ENCODE results near the gene UCN2.

Gene UCN2

DNA sequence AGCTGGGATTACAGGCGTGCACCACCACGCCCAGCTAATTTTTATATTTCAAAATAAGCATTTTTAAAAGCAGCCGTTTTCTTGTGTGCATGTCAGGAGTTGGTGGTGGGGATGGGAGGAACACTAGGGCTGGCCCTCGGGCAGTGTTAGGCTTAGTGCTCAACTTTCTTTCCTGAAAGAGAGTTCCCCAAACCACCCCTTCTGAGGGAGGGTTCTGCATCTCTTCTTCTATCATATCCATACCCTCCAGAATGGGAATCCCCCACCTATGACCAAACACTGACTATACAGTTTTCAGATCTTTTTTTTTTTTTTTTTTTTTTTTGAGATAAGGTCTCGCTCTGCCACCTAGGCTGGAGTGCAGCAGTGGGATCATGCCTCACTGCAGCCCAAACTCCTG lies 19.4 kb downstream of the UCN2 start:
- TF ChIP-seq, protein P1, sequence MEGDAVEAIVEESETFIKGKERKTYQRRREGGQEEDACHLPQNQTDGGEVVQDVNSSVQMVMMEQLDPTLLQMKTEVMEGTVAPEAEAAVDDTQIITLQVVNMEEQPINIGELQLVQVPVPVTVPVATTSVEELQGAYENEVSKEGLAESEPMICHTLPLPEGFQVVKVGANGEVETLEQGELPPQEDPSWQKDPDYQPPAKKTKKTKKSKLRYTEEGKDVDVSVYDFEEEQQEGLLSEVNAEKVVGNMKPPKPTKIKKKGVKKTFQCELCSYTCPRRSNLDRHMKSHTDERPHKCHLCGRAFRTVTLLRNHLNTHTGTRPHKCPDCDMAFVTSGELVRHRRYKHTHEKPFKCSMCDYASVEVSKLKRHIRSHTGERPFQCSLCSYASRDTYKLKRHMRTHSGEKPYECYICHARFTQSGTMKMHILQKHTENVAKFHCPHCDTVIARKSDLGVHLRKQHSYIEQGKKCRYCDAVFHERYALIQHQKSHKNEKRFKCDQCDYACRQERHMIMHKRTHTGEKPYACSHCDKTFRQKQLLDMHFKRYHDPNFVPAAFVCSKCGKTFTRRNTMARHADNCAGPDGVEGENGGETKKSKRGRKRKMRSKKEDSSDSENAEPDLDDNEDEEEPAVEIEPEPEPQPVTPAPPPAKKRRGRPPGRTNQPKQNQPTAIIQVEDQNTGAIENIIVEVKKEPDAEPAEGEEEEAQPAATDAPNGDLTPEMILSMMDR (conservative IDR thresholded peaks at IDR 0.05; ENCODE audit: control insufficient read depth, insufficient read depth, low read depth, low read length), result no peak
- no peak for DNase-seq (ENCODE audit: low read depth)
- H3K4me3 ChIP-seq (ENCODE audit: control insufficient read depth, low read depth, low read length), result no peak overlapping the region

DNA sequence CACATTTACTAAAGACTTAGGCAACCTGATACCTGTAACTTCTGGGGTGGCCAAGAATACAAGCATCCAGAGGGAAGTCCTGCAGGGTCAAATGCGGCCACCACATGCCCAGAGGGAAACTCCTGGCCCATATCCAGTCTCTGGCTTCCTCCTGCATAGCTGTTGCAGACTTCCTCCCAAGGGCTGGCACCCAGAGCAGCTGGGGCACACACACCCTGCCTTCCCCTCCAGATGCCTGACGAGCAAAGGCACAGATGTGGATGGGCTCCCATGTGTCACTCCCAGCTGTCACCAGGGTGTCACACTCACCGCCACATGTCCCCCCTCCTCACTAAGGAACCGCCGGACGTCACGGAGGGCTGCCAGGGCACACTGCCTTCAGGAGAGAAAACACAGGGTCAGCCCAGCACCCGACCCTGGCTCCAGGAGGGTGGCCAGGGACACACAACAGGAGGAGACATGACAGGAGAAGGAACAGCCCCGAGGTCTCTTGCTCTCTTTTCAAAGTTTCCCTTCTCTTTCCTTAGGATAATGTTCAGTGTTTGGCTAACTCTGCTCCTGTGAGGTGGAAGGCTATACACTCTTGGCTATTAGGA lies 20.2 kb downstream of the UCN2 start:
- TF ChIP-seq, protein P1 (conservative IDR thresholded peaks at IDR 0.05; ENCODE audit: control insufficient read depth, insufficient read depth, low read depth, low read length), result no peak
- no peak overlapping the region for H3K4me3 ChIP-seq (ENCODE audit: control insufficient read depth, low read depth, low read length)
- no peak for DNase-seq (ENCODE audit: low read depth)

DNA sequence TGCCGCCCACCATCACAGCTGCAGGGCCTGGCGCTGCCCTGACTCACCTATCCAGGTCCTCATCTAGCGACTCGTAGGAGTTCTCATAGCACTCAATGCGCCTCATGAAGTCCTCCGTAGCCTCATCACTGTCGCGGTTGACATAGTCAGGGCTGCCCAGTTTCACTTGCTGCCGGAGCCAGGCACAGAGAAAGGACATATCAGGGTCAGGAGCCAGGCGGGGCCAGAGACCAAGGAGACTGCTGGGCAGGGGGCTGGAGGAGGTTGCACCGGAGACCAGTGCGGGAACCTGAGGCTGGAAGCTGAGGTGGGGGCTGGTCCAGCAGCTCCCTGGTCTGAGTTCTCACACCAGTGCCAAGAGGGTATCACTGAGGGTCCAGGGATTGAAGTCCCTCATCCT lies 25.1 kb downstream of the UCN2 start:
- H3K4me3 ChIP-seq (ENCODE audit: control insufficient read depth, low read depth, low read length), result no peak overlapping the region
- no peak for DNase-seq (ENCODE audit: low read depth)
- TF ChIP-seq, protein P1 (conservative IDR thresholded peaks at IDR 0.05; ENCODE audit: control insufficient read depth, insufficient read depth, low read depth, low read length), result no peak

DNA sequence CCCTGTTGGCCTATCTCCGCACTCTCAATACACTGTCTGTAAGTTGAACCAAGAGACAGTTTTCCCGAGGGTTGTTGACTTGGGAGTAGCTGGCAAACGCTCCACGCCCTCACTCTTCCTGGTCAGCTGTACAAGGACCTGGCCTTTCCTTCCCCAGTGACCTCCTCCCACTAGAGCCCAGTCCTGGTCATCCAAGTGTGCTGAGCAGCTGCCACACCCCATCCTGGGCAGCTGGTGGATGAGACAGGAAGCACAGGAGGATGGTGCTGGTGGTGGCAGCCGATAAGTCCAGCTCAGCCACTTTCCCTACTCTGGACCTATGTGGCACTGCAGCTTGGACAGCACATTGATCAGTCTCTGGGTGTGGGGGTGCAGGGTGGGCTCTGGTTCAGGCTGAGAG lies 26.8 kb downstream of the UCN2 start:
- no peak for DNase-seq (ENCODE audit: low read depth)

DNA sequence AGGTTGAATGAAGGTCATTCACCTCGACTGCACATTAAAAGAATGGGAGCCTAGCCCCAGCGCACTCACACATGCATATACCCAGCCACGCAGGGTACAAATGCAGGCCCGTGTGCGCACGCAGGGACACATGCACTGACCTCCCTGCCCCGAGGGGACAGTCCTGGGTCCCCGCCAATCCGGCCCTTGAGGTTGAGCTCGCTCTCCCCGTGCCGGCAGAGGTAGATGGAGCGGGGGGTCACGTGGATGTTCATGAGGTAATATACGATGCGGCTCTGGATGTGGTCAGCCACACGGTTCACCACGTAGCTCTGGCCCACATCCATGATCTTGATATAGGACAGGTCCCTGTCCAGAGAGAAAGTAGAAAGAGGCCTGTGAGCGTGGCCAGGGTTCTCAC lies 27.5 kb downstream of the UCN2 start:
- DNase-seq (ENCODE audit: low read depth), result no peak
- no peak overlapping the region for H3K4me3 ChIP-seq (ENCODE audit: control insufficient read depth, low read depth, low read length)
- TF ChIP-seq, protein P1 (conservative IDR thresholded peaks at IDR 0.05; ENCODE audit: control insufficient read depth, insufficient read depth, low read depth, low read length), result no peak

More for the DNA sequence above, 26.8 kb downstream of the UCN2 start:
- TF ChIP-seq, protein P1 (conservative IDR thresholded peaks at IDR 0.05; ENCODE audit: control insufficient read depth, insufficient read depth, low read depth, low read length), result no peak
- H3K4me3 ChIP-seq (ENCODE audit: control insufficient read depth, low read depth, low read length), result no peak overlapping the region

DNA sequence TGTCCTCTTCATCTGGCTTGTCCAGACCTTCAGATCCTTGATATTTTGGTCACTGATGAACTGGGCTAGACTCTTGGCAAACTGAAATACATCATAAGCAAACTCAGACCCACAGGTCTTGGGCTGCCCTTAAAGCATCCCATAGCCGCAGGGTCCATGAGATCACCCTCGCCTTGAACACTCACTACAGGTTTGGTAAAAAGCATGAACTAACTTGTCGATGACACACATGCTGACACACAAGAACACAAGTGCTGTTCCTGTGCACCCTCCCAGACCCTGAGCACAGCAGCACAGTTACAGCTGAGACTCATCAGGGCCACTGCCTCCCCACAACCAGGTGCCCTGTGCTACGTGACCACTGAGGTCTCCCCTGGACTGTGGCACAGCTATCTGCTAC lies 28.0 kb downstream of the UCN2 start:
- TF ChIP-seq, protein P1 (conservative IDR thresholded peaks at IDR 0.05; ENCODE audit: control insufficient read depth, insufficient read depth, low read depth, low read length), result no peak
- no peak overlapping the region for H3K4me3 ChIP-seq (ENCODE audit: control insufficient read depth, low read depth, low read length)
- no peak for DNase-seq (ENCODE audit: low read depth)

DNA sequence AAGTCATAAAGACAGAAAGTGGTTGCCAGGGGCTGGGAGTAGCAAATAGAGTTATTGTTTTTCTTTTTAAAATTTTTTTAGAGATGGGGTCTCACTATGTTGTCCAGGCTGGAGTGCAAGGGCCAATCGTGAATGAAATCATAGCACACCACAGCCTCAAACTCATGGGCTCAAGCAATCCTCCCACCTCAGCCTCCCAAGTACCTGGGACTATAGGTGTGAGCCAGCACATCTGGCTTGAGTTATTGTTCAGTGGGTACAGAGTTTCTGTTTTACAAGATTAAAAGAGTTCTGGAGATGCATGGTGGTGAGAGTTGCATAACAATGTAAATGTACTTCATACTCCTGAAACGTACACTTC lies 30.6 kb downstream of the UCN2 start:
- TF ChIP-seq, protein P1 (conservative IDR thresholded peaks at IDR 0.05; ENCODE audit: control insufficient read depth, insufficient read depth, low read depth, low read length), result no peak
- DNase-seq (ENCODE audit: low read depth), result no peak
- no peak overlapping the region for H3K4me3 ChIP-seq (ENCODE audit: control insufficient read depth, low read depth, low read length)
